VCaP (cell line): ENCODE data around the gene KIAA0232.
"Not testable (repeated sequence)": the region's sequence is repeated elsewhere in the genome, so short reads cannot be mapped to it uniquely, and the experiment has no call there.

Experiments used
- H3K27ac ChIP-seq: fragments of 450-650 bp; 2 replicates; pipeline ENCODE4 v1.5.1; 2017
- CTCF ChIP-seq: fragments of 450-650 bp; conservative IDR thresholded peaks from 2 replicates; pipeline ENCODE4 v1.5.1; 2017; ENCODE audit warnings: mild to moderate bottlenecking, moderate library complexity

The KIAA0232 gene

GRCh38 chr4:6794189-6794588, 11.7 kb downstream of the KIAA0232 start:
- H3K27ac ChIP-seq = peak overlapping the region; percentile 83; the same call in 1 of the 2 replicates
- TF ChIP-seq CTCF = no peak

GRCh38 chr4:6795821-6796220, 13.3 kb downstream of the KIAA0232 start:
- H3K27ac ChIP-seq = no peak overlapping the region
- no peak for TF ChIP-seq CTCF

- not testable (repeated sequence) for H3K27ac ChIP-seq
Observed at GRCh38 chr4:6797368-6797767, 14.8 kb downstream of the KIAA0232 start.

GRCh38 chr4:6799091-6799490, 16.6 kb downstream of the KIAA0232 start:
- TF ChIP-seq CTCF = no peak

GRCh38 chr4:6802025-6802424, 19.5 kb downstream of the KIAA0232 start:
- no peak for TF ChIP-seq CTCF

More at GRCh38 chr4:6799091-6799490, 16.6 kb downstream of the KIAA0232 start:
- H3K27ac ChIP-seq = no peak overlapping the region

DNA sequence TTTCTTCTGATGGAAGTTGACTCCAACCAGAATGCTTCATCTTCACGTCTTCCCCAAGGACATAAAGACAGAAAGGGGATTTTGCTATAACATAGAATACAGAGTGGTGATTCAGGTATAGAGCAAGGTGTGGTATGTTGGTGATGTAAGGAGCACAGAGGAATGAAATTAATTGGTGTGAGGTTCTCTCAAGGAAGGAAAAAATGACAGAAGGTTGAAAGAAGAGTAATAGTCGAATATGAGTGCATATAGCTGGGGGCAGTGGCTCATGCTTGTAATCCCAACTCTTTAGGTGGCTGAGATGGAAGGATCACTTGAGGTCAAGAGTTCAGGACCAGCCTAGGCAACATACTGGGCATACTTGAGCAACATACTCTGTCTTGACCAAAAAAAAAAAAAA, 20.1 kb downstream of the KIAA0232 start:
- TF ChIP-seq CTCF = no peak
- H3K27ac ChIP-seq = no peak overlapping the region

More at GRCh38 chr4:6802025-6802424, 19.5 kb downstream of the KIAA0232 start:
- no peak overlapping the region for H3K27ac ChIP-seq

GRCh38 chr4:6803246-6803645, 20.7 kb downstream of the KIAA0232 start:
- TF ChIP-seq CTCF = no peak

GRCh38 chr4:6804082-6804752, 21.7 kb downstream of the KIAA0232 start:
- no peak for TF ChIP-seq CTCF
- H3K27ac ChIP-seq = no peak overlapping the region

More at GRCh38 chr4:6803246-6803645, 20.7 kb downstream of the KIAA0232 start:
- H3K27ac ChIP-seq = no peak overlapping the region
